Measurements from ENCODE around the gene ODAD4.
"Not testable (repeated sequence)": the region's sequence is repeated elsewhere in the genome, so short reads cannot be mapped to it uniquely, and the experiment has no call there.

ODAD4 gene

DNA sequence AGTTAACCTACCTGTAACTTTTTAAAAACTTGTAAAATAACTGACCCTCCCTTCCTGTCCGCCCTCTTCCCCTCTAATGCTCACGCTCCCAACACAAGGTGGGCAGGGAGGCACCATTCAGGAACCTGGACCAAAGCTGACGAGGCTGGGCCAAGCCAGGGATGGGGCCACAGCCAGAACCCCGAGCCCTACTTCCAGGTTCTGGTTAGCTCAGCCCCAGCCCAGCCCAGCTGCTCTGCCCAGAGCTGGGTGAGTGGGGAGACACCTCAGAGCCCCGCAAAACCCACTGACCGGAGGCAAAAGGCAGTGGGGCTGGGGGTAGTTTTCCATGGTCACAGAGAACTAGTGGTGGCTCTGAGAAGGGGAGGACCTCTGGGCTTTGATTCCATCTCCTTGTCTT, 43.6 kb downstream of the ODAD4 start:
- DNase-seq, result no peak

DNA sequence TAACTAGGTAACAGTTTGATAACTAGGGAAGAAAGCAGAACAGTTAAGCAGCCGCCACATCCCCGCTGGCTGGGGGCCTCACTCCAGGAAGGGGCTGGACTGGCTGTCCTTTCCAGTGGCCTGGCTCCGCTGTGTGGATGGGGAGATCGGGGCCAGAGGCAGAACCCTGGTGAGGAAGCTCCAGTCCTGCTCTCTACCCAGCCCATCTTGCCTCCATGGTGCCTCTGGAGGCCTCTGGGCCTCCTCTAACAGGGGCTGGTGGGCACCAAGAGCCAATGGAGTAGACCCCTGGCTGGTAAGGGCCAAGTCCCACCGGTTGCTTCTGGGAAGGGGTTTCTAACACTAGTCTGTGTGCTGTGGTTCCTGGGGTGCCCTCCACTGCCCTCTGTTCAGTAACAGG, 44.2 kb downstream of the ODAD4 start:
- DNase-seq, result no peak

DNA sequence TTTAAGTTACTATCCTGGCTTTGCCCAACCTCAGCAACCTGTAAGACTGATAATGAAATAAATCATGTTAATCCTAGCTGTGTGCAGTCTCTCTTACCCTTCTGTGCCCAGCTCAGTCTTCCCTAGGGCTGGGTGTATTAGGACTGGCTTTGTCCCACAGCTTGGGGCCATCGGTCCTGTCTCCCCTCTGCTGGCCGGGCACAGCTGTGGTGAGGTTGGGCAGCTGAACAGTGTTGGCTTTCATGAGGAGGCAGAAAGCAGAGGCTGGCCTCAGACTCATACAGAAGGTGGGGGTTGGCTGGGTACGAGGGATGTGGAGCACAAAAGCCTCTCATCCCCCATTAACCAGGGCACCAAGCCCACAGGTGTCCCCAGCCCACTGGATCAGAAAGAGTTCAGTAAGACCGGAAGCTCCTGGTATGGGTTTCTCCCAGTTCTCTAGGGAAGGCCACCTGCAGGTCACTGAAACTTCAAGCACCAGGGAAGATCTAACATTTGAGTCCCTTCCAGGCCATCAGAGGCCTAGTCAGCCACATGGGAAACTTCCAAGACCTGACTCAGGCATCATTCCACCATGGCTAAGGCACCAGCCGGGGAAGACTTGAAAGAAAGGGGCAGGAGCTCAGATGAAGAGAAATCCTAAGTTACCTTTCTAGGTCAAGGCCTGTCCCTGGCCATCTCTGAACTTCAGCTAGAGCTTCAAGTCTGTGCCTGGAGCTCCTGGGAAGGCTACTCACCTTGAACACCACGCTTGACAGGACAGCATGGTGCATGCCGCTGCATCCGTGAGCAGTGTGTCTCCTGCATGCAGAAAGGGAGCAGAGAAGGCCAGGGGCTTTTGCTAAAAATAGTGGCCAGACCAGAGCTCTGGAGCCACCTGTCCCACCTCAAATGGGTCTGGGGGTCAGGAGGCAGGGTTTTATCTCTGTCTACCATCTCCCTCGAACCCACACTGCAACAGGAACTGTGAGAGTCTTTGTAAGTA, 45.0 kb downstream of the ODAD4 start:
- DNase-seq, result no peak

DNA sequence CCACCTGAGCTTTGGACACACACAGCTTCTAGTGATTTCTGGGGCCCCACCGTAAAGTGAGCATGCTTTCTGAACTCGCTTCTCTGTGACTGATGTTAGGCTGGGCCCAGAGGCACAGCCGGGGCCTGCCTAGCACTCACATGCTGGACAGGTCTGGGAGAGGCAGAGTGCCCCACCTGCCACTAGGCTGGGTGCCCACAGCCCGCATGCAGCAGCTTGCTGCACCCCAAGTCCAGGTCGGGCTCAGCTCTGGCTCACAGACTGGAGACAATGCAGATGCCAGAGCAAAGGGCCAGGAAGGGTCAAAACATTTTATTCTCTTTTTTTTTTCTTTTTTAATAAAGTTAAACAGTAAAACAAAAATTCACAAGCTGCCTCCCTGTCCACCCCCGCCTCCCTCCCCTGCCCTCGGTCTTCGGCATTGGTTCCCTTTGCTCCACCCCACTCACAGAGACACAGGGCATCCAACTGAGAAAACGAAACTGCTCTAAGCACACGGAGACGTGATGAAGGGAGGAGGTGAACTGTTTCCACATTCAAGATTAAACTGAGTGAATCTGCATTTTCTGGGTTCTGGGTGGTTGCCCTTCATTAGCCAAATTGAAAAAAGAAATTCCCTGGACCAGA, 45.8 kb downstream of the ODAD4 start:
- DNase-seq, result no peak

DNA sequence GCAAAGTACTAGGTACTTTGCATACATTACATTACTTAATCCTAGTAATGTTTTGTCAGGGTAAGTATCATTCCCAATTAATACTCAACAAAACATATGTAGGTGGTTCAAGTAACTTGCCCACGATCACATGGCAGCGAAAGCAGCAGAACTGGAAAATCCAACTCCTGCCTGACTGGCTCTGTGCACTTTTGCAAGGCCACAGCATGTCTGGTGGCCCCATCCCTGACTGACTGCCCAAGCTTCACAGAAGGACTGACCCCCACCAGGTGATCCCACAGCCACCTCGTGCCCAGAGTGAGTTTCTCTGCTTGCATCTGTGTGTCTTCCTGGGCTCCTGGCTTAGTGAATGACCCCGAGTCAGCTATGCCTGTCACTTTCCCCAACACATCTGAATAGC, 47.6 kb downstream of the ODAD4 start:
- DNase-seq, result no peak

DNA sequence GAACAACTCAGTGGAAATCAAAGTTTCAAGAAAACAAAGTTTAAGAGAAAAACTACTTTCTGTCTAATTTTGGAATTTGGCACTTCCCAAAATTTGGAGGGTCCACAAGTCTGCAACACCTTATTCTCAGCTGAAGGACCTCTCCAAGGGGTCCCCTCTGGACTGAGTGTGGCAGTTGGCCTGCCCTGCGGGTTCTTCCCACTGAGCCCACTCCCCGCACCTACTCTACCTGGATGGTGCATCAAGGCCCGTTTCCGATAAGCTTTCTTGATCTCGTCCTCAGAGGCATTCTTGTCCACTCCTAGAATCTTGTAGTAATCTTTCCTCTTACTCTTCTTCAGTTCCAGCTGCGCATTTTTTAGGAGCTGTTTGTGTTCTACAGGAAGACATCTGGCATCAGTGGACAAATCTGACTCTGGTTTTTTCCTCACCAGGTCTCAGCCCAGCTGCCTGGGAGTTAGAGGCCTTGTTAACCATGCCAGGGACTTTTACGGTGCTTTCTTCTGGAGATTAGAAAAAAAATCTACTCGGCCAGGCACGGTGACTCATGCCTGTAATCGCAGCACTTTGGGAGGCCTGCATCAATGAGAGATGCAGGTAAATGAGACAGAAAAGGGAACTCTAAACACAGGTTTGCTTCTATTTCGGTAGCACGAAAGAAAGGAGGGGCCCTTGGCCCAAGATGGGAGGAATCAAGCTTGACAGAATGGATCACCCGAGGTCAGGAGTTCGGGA, 51.8 kb downstream of the ODAD4 start:
- no peak for DNase-seq

DNA sequence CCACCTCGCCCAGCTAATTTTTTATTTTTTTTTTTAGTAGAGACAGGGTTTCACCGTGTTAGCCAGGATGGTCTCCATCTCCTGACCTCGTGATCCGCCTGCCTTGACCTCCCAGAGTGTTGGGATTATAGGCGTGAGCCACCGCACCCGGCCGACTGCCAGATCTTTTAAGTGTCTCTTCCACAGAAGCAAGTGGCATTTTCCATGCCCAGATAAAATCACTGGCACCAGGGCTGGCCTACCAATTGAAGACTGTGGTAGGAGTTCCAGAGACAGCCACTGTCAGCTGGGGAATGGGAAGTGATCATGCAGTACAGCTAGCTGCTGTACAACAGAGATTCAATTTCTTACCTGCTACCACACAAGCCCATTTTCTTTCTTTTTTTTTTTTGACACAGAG, 54.0 kb downstream of the ODAD4 start:
- DNase-seq, result no peak

DNA sequence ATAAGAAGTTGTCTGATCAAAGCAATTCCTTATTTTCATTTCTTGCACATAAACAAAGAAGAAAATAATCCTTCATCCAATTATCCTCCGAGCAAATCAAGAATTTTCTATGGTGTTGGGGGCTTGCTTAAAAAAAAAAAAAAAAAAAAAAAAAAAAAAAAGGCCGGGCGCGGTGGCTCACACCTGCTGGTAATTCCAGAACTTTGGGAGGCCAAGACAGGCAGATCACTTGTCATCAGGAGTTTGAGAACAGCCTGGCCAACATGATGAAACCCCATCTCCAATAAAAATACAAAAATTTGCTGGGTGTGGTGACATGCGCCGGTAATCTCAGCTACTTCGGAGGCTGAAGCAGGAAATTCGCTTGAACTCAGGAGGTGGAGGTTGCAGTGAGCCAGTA, 55.5 kb downstream of the ODAD4 start:
- no peak for DNase-seq

DNA sequence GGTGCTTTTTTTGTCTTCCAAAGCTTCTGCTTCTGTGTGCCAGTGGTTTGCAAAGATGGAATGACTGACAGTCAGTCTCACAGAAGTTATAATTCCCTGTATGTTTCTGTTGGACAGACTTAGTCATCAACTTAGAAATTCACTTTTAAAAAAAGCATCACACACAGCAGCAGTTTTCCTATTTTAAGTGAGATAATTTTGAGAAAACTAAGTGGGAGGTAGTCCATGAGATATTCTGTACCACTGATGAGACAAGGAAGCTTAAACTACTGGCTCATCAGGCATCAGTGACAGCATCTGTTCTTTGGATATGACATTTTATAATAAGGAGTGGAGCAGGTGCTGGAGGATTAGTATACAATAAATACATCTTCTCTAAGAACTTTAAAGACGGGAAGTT, 56.2 kb downstream of the ODAD4 start:
- DNase-seq, result no peak

DNA sequence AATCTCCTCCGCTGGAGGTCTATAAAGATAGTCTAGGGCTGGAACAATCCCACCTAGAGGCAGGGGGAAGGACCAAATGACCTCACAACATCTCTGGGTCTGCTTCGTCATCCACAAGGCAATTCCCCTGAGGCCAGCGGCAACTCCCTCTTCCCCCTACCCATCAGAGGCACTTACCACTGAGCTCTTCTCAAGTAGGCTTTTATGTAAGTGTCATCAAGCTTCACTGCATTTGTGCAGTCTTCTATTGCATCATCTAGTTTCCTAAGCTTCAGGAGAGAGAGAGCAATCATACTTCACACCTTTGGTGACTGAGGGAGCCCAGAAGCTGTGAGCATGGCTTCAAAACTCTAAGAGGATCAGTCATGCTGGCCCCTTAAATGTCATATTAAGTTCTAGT, 57.2 kb downstream of the ODAD4 start:
- peak; percentile 18 for DNase-seq

DNA sequence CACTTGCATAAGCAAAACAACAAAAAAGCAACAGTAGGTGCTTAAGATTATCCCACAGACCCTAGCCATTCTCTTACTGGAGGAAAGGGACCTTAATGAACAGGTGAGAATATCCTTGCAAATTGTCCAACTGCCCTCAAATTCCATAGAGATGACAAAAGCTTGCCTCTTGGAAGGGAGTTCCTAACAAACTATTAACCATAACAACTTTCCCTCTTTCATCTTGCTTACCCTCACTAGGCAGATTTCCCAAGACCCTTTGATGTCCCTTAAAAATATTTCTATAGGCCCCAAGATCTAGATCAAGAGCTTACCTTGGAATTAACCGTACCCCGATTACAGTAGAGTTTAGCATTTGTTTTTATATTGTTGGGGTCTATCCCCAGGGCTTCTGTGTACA, 58.0 kb downstream of the ODAD4 start:
- no peak for DNase-seq

DNA sequence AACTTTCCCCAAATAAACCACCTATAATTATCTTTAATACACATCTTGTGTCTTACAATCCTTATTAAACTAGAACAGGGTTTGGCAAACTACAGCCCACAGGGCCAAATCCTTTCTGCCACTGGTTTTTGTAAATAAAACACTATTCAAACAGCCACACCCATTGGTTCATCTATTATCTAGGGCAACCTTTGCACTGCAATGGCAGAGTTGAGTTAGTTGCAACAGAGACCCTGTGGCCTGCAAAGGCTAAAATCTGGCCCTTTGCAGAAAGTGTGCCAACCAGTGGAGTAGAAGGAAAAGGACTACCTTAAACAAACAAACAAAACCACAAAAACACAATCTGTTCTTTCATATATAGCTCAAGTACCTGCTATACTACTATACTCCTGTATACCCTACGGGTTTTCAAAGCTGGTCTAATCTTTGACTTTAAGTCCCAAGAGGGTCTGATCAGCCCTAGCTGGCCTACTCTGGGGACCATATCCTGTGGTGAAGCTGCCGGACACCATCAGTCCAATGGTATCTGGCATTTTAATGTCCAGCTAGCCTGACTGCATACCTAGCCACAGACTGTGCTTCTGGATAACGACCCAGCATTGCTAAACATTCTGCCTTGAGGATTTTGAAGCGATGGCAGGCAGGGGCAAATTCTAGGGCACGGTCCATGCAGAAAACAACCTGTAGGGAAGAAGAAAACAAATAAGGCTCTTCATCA, 59.4 kb downstream of the ODAD4 start:
- DNase-seq, result no peak

DNA sequence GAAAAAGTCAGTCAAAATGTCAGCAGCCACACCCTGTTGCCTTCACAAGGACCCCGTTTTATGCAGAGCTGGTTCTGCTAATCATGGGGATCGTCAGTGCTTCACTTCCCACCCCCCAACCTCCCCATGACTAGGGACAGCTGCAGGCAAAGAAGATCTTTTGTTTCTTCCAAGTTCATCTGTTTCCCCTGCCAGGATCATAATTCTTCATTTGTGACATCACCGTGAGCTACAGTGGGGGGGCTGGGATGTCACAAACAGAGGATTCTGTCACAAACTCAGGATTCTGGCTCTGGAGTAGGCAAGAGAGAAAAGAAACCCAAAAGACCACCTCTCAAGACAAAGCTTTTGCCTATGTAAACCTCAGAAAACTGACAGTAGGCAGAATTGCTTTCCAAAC, 62.2 kb downstream of the ODAD4 start:
- no peak for DNase-seq

DNA sequence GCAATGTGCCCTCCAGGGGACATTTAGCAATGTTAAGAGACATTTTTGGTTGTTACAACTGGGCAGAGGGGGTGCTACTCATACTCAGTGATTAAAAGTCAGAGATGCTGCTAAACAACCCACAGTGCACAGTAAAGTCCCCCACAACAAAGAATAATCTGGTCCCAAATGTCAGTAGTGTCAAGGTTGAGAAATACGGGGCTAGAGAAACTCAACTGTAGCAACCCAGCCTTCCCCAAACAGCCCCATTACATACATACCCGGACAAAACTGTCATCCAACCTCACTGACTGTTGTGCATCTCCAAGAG, 66.4 kb downstream of the ODAD4 start:
- DNase-seq, result no peak

DNA sequence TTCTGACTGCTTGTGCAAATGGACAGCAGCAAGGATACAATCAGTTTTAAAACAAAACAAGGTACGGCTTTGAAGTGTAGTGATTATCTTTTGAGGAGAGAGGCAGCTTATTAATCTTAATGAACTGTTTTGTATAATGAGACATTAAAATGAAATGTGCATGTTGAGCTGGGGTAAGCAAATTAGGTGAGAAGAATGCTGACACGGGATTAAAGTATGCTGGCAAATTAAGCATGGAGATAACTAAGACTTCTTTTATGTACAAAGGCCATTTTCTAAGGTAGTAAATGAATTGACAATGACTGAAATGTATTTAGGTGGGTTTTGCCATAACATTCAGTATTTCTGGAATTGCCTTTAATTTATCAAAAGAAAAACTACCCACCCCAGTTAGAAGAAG, 68.1 kb downstream of the ODAD4 start:
- DNase-seq, result no peak

DNA sequence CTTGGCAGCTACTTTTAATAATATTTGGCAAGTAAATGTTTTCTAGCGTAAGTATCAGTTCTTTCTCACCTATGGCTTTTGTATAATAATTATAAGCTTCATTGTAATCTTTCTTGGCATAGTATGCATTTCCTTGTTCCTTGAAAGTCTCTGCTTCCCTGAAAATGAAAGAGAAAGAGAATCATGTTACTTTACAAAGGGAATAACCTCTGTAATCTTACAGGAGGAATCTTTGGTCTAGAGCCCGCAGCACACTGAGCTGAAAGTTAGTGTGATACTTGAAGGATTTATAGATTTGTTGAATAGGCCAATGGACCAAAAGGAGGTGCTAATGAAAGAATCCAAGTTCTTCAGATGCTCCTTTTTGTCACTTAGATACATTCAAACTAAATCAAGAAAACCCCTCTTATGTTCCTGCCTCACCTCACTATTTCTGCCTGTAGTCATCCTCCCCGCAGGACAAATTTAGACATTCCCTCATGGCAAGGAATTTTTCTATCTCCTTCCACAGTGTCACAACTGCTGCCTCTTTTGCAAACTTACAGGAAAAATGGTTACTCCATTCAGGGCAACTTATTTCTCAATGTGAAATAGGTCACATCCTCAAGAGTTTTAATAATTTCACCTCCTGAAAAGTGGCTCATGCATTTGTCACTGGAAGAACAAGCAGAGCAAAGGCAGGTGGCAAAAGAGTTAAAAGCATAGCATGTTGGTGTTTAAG, 70.2 kb downstream of the ODAD4 start:
- DNase-seq, result no peak

DNA sequence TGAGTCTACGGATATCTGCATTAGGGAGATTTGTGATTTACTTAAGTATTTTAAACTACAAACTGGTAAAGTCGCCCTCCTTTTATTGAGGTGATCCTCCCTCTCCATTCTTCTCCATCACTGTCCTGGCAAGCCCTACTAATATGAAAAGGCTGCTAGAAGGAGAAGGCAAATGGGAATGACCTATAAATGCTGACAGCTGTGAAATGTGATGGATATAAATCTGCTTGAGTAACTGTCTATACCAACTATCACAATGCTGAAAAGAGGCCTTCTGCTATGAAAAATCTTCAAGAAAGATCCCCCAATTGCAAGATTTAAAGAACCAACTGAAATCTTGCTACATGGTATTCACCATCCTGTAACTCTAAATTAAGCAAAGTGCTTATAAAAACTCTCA, 71.3 kb downstream of the ODAD4 start:
- no peak for DNase-seq

DNA sequence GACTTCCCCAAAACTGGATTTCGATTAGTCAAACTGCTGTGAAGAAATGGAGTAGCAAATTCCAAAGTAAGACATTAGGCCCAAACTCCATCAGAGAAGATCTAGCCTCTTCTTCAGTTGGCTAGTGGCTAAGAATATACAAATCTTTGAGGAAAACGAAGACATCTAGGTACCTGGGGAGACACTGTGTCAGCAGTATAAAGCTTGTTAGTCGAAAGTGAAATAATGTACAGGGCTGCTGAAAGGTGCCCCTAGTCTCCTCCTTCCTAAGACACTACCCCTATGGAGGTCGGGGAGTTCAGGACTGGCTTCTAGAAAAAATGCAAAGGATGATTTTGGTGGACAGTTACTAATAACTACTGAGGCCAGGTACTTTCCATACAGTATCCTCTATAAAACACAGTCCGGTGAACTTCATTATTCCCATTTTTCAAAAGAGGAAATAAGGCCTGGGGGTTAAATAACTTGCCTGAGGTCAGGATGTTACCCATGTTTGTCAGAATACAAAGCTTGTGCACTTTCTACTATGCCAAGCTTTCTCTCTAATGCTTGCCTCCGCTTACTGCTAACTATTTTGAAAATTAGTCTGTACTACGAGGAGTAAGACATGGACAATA, 71.9 kb downstream of the ODAD4 start:
- DNase-seq, result no peak

DNA sequence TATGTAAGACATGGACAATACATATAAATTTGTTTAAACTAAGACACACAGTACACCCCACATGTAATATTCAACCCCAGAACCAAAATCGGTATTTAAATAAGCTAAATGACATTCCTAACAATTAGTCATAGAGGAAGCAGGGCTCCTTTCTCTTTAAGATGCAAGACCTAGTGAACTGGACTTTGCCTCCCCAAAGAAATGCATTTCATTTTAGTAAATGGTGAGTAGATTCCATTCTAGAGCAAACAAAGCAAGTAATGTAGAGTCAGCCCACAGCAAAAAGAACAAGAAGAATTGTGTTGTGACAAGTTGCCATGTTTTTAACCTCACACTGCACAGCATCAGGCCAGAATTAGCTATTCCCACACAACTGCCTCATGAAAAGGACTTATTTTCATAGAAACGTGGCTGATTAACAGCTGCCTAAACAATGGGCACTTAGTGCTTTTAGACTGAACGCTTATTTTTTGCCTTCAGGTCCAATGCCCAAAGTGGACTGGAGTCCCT, 72.4 kb downstream of the ODAD4 start:
- no peak for DNase-seq

DNA sequence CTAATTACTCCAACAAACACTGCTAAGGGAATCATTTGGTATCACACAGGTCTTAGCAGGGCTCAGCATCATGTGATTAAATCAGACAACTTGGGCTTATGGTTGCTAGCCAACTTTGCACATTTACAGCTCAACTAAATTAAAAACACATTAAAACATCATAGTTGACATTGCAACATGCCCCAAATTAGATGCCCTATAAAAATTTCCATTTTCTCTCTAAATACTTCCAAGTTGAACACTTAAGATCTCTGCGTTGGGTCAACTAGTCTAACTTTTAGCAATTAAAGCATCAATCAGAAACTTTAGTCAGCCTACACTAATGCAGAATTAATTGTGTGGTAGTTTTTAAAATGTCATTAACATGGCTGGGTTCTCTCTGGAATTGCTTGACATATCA, 74.7 kb downstream of the ODAD4 start:
- no peak for DNase-seq

DNA sequence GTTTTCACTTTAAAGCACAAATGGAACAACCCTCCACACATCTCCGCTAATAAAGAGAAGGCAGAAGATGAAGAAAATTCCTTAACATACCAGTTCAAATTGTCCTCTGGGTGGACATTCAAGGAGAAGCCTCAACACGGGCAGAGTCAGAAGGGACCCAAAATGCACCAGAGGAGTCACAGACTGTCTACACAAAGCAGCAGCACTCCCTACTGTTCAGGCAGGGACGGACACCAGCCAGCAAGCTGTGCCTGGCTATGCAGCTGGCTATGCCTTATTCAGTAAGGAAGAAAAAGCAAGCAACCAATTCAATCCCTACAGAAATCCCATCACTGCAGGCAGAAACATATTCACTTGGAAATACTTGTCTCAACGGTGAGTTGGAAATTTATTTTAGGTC, 78.8 kb downstream of the ODAD4 start:
- no peak for DNase-seq

DNA sequence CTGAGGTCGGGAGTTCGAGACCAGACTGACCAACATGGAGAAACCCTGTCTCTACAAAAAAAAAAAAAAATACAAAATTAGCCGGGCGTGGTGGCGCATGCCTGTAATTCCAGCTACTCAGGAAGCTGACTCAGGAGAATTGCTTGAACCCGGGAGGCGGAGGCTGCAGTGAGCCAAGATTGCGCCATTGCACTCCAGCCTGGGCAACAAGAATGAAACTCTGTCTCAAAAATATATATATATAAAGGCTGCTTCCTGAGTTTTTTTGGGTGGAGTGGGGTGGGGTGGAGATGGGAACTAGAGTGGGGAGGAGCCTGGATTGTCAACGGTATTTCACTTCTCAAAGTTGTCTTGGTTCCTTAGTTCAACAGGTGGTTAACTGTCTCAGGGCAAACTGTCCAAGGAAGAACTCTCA, 79.9 kb downstream of the ODAD4 start:
- DNase-seq, result not testable (repeated sequence)
